Measurements from ENCODE around the gene PNCK. TPM values are rescaled to one million over a fixed set of nuclear protein-coding genes. Genes with fewer than 3 reads are reported as not detected.

PNCK gene
- total RNA-seq, 1 experiment from 2014 or later = 26.8 TPM

- Histone ChIP-seq H3K23me2 (ENCODE audit: insufficient read length, low read depth, low read length, poor library complexity, severe bottlenecking) (no peaks in the 10 kb centered on the region), H3K27ac (ENCODE audit: insufficient read length, low read depth, low read length) (no peak overlapping the region), H2BK5ac (ENCODE audit: insufficient read length, low read length) (no peak overlapping the region), H3K18ac (ENCODE audit: insufficient read length, low read depth, low read length) (no peak overlapping the region), H3K9me3 (ENCODE audit: control insufficient read depth, low read depth, low read length) (peaks cover 6% of the 10 kb centered on the region), H3K4me2 (ENCODE audit: insufficient read depth, insufficient read length, low read length) (no peak overlapping the region), H2BK15ac (ENCODE audit: low read depth, low read length) (no peak overlapping the region), H3K9ac (ENCODE audit: extremely low read depth, insufficient read length, low read length) (no peak overlapping the region), H3K56ac (ENCODE audit: insufficient read length, low read depth, low read length) (no peak overlapping the region), H4K5ac (ENCODE audit: insufficient read length, low read depth, low read length) (no peak overlapping the region), H4K8ac (replicated peaks; ENCODE audit: insufficient read length, low read depth, low read length) (no peak overlapping the region), H2BK120ac (ENCODE audit: low read depth, low read length, poor library complexity, severe bottlenecking) (no peak overlapping the region), H4K91ac (ENCODE audit: insufficient read length, low read depth, low read length) (no peak overlapping the region), H3K23ac (ENCODE audit: insufficient read length, low read depth, low read length) (no peak overlapping the region), H4K20me1 (ENCODE audit: control insufficient read depth, insufficient read depth, insufficient read length) (no peaks in the 10 kb centered on the region), H2BK12ac (ENCODE audit: insufficient read length, low read depth, low read length) (no peak overlapping the region), H2AFZ (ENCODE audit: low read length) (no peak overlapping the region), H3K14ac (ENCODE audit: insufficient read depth, low read length) (no peak overlapping the region), H3K4ac (ENCODE audit: low read depth, low read length) (no peak overlapping the region), H2AK5ac (ENCODE audit: insufficient read length, low read length) (no peak overlapping the region), H3K79me2 (ENCODE audit: insufficient read depth, low read length) (no peaks in the 10 kb centered on the region), H3T11ph (ENCODE audit: low read length) (no peak overlapping the region), H3K4me1 (ENCODE audit: insufficient read depth, low read length) (no peaks in the 10 kb centered on the region), H3K79me1 (ENCODE audit: insufficient read depth, low read depth, low read length, poor library complexity, severe bottlenecking) (no peaks in the 10 kb centered on the region), H3K27me3 (ENCODE audit: insufficient read depth, low read length) (no peaks in the 10 kb centered on the region), H2BK20ac (ENCODE audit: low read depth, low read length, poor library complexity, severe bottlenecking) (no peak overlapping the region)
- Mint-ChIP-seq H3K4me3 (no peak overlapping the region), H3K27me3 (ENCODE audit: low read depth) (no peaks in the 10 kb centered on the region), H3K4me1 (peaks cover 3 to 6% of the 10 kb centered on the region in 2 experiments; a peak in 3 of 4 replicates), H3K9me3 (peaks cover 64 to 78% of the 10 kb centered on the region in 2 experiments), H3K36me3 (ENCODE audit: insufficient read depth in 1 of 3, low read depth in 3 of 3) (peaks cover 25 to 59% (median 50%) of the 10 kb centered on the region in 3 experiments), H3K27ac (no peak overlapping the region)
- no peak for DNase-seq
- no CpG with 5 or more reads among the region's 18 CpGs for WGBS (ENCODE audit: extremely low coverage, insufficient read length, low lambda C conversion rate)
- TF ChIP-seq, protein P1, sequence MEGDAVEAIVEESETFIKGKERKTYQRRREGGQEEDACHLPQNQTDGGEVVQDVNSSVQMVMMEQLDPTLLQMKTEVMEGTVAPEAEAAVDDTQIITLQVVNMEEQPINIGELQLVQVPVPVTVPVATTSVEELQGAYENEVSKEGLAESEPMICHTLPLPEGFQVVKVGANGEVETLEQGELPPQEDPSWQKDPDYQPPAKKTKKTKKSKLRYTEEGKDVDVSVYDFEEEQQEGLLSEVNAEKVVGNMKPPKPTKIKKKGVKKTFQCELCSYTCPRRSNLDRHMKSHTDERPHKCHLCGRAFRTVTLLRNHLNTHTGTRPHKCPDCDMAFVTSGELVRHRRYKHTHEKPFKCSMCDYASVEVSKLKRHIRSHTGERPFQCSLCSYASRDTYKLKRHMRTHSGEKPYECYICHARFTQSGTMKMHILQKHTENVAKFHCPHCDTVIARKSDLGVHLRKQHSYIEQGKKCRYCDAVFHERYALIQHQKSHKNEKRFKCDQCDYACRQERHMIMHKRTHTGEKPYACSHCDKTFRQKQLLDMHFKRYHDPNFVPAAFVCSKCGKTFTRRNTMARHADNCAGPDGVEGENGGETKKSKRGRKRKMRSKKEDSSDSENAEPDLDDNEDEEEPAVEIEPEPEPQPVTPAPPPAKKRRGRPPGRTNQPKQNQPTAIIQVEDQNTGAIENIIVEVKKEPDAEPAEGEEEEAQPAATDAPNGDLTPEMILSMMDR (conservative IDR thresholded peaks at IDR 0.05) = no peak
Measured at GRCh38 chrX:153704021-153704526, 30.5 kb upstream of the PNCK start.
